HG03439 (cell line): ENCODE results near the gene EDEM3.
A peak's percentile ranks its signal among the peaks of the same experiment; 100 is the strongest.
"Not testable (repeated sequence)": the region's sequence is repeated elsewhere in the genome, so short reads cannot be mapped to it uniquely, and the experiment has no call there.

Experiments used
- ATAC-seq: cut with Tn5 transposase; IDR thresholded peaks from one replicate; pipeline ENCODE4 v1.9.1; 2021; ENCODE audit warnings: mild to moderate bottlenecking, moderate library complexity; ENCODE audit not compliant: unreplicated experiment

The EDEM3 gene

GRCh38 chr1:184739796-184740195 lies 14.9 kb downstream of the EDEM3 start:
- no peak for ATAC-seq

- ATAC-seq: no peak
These were observed 15.6 kb downstream of the EDEM3 start for GRCh38 chr1:184739070-184739469.

GRCh38 chr1:184734980-184735379 lies 19.7 kb downstream of the EDEM3 start:
- ATAC-seq: no peak

GRCh38 chr1:184724843-184725242 lies 29.8 kb downstream of the EDEM3 start:
- no peak for ATAC-seq

GRCh38 chr1:184716158-184716557 lies 38.5 kb downstream of the EDEM3 start:
- no peak for ATAC-seq

GRCh38 chr1:184709418-184709817 lies 45.2 kb downstream of the EDEM3 start:
- no peak for ATAC-seq

GRCh38 chr1:184708084-184708676 lies 46.5 kb downstream of the EDEM3 start:
- no peak for ATAC-seq

- no peak for ATAC-seq
These were observed 49.4 kb downstream of the EDEM3 start for GRCh38 chr1:184705271-184705670.

GRCh38 chr1:184701816-184702215 lies 52.8 kb downstream of the EDEM3 start:
- ATAC-seq: no peak

- no peak for ATAC-seq
These were observed 55.7 kb downstream of the EDEM3 start for GRCh38 chr1:184698969-184699368.

GRCh38 chr1:184698016-184698415 lies 56.6 kb downstream of the EDEM3 start:
- no peak for ATAC-seq

GRCh38 chr1:184696403-184696802 lies 58.3 kb downstream of the EDEM3 start:
- ATAC-seq: no peak

GRCh38 chr1:184695023-184695422 lies 59.6 kb downstream of the EDEM3 start:
- no peak for ATAC-seq

GRCh38 chr1:184693011-184693410 lies 61.6 kb downstream of the EDEM3 start:
- ATAC-seq: no peak

- ATAC-seq: no peak
These were observed 62.8 kb downstream of the EDEM3 start for GRCh38 chr1:184691719-184692324.

GRCh38 chr1:184686540-184686939 lies 68.1 kb downstream of the EDEM3 start:
- ATAC-seq: no peak

GRCh38 chr1:184685116-184685515 lies 69.5 kb downstream of the EDEM3 start:
- ATAC-seq: peak; percentile 77

- ATAC-seq: no peak
These were observed 70.2 kb downstream of the EDEM3 start for GRCh38 chr1:184684285-184685074.

- ATAC-seq: no peak
These were observed 71.7 kb downstream of the EDEM3 start for GRCh38 chr1:184682956-184683355.

GRCh38 chr1:184680611-184681225 lies 73.9 kb downstream of the EDEM3 start:
- ATAC-seq: not testable (repeated sequence)

- not testable (repeated sequence) for ATAC-seq
These were observed 75.2 kb downstream of the EDEM3 start for GRCh38 chr1:184679472-184679871.

- ATAC-seq: no peak
These were observed 77.3 kb downstream of the EDEM3 start for GRCh38 chr1:184677344-184677743.
